Measurements from ENCODE around the gene UTS2B.

DNA sequence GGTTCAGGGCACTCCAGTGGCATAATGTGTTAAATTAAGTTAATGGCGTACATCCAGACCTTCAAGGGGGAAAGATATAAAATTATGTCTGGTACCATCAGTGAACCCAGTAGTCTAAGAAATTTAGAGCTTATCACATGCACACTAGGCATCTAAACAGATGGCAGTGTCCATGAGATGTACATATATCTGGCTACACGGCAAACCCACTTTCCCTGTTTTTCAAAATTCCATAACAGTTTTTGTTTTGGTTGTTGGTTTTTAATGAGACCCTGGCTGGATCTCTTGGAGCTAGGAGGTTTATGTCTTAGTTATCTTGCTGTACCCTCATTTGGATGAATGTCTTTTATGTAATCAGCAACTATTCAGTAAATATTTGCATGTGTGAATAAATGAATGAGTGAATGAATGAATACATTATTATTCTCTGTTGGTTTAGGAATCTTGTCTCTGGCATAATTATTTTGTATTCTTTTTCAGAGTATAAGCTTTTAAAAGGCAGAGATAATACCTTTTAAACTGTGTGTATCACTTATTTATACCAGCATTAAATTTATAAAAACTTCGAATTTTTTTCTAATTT is 3.1 kb upstream of the UTS2B start:
- TF ChIP-seq EZH2 (IDR thresholded peaks at IDR 0.05; ENCODE audit: insufficient read depth, poor library complexity, severe bottlenecking), result no peak
- no peak for TF ChIP-seq EZH2phosphoT487 (IDR thresholded peaks at IDR 0.05; ENCODE audit: insufficient read depth, low read depth)

All from GM23248 (cell line).